ENCODE results near the gene PEAR1.
A peak's percentile ranks its signal among the peaks of the same experiment; 100 is the strongest.
"Not testable (repeated sequence)": the region's sequence is repeated elsewhere in the genome, so short reads cannot be mapped to it uniquely, and the experiment has no call there.

PEAR1 gene

DNA sequence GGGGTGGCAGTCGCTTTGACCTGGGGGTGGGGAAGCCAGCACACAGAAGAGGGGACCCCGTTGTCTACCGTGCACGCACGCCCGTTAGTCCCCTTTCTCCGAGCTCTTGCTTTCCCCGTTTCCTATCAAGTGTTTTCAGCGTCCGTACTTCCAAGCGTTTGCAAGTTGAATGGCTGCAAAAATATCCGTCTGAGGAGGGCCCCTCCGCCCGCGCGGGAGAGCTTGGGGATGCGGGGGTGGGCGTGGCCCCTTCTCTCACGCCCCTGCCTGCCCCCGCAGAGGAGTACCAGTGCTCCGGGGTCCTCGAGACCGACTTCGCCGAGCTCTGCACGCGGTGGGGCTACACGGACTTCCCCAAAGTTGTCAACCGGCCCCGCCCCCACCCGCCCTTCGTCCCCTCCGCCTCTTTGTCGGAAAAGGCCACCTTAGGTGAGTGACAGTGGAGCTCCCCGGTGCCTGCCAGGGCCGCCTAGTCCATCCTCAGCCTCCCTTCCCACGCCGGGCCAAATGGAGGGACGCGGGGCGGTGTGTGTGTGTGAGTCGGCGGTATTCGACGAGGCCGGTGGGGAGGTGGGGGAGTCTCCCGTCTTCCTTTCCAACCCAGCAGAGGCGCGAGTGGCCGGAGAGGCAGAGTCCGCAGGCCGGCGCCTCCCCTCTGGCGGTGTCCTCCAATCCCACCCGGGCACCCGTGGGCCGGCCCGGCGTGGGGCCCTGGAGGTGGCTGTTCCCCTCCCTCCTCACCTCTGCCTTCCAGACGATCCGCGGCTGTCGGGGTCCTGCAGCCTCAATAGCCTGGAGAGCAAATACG, 30.4 kb downstream of the PEAR1 start:
- no peak for DNase-seq

DNA sequence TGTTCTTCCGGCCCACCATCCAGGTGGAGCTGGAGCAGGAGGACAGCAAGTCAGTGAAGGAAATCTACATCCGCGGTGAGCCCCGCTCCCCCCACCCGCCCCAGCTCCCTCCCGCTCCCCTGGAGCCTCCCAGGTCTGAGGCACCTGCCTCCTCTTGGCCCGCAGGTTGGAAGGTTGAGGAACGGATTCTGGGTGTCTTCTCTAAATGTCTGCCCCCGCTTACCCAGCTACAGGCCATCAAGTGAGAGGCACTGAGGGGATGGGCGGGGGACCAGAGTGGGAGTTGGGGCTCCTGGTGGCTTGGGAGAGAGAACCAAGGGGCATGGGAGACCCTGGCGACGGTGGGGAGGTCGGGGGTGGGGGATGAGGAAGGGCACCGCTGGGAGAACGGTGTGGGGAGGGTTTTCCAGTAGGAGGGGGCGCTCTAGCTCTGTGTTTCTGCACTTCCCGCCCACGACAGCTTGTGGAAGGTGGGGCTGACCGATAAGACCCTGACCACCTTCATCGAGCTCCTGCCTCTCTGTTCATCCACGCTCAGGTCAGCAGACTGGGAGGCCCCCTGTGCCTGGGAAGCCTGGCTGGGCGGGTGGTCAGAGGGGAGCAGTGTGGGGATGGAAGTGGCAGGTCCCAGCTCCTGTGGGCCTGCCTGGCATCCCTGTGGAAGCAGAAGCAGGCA, 31.1 kb downstream of the PEAR1 start:
- DNase-seq = no peak

GRCh38 chr1:156925154-156926010, 31.9 kb downstream of the PEAR1 start:
- no peak for DNase-seq

- no peak for DNase-seq
Observed at GRCh38 chr1:156926175-156926574, 32.7 kb downstream of the PEAR1 start.

DNA sequence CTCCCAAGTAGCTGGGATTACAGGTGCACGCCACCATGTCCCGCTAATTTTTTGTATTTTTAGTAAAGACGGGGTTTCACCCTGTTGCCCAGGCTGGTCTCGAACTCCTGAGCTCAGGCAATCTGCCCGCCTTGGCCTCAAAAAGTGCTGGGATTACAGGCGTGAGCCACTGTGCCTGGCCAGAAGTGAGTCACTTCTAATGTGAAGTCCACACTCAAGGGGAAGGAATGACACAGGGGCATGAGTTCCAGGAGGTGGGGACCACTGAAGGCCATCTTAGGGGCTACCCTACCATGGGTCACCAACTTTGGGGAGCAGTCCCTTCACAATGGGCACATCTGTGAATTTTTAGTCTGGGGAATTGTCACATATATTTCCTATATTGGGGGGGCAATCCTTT, 33.2 kb downstream of the PEAR1 start:
- DNase-seq = not testable (repeated sequence)

GRCh38 chr1:156927215-156928042, 33.9 kb downstream of the PEAR1 start:
- peak; percentile 8 to 65 (median 50) for DNase-seq

GRCh38 chr1:156928043-156928602, 34.6 kb downstream of the PEAR1 start:
- no peak for DNase-seq

DNA sequence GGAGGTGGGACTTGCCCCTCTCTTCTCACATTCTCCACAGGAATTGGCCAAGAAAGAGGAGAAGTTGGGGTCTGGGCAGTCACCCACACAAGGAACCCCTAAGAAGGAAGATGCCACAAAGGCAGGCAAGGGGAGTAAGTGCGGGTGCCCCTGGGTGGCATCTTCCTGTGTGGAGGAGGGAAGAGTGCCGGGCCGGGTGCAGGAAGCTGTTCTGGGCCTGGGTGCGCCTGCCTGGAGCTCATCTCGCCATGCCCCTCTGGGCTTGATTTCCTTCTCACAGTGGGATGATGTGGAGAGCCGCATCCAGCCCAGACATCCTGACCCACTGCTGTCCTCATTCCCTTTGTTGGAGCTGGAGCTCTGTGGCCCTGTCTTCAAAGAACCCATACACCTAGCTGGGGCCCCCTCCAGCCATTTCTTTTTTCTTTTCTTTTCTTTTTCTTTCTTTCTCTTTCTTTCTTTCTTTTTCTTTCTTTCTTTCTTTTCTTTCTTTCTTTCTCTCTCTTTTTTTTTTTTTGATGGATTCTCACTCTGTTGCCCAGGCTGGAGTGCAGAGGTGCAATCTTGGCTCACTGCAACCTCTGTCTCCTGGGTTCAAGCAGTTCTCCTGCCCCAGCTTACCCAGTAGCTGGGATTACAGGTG, 36.2 kb downstream of the PEAR1 start:
- no peak for DNase-seq

DNA sequence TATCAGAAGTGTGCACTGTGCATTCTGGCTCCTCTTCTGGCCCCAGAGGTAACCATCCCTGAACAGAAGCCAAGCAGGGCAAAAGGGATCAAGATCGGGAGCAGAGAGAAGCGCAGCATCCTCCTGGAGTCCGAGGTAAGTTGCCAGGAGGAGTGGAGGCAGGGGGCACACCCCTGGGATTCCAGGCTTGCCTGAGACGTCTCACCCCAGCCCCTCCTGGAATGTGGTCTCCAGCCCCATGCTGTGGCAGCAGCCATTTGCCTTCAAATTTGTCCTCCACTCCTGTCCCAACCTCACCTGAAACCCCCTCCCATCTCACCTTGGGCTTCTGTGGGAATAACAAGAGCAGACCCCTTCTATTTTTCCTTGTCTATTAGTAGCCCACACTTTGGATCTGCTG, 37.0 kb downstream of the PEAR1 start:
- DNase-seq = no peak

DNA sequence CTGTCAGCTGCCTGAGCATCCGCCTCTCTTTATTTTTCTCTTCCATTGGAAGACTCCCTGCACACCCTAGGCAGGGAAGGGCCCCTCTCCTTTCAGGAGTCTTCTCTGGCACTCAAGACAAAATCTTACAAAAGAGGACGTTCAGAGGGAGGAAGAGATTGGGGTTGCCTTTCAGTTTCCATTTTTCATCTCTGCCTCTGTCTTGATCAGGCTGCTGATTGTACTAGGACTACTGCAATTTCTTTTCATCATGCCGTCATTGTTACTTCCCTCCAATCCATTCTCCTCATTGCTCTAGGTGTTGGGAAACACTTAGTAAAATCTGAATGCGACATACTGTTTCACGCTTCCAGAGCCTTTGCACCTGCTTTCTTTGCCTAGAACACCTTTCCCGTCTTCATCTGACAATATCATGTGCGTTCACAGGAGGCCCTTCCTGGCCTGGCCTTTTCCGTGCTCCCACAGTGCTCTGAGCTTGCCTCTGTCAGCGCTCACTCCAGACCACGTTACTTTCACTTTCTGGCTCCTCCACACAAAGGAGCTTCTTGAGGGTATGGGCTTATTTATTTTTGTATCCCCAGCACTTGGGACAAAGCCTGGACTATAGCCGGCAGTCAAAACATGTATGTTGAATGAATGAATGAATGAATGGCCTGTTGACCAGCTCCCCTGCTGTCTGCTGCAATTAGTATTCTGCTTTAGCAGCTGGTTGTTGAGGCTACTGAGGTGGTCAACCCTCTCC, 37.9 kb downstream of the PEAR1 start:
- no peak for DNase-seq

DNA sequence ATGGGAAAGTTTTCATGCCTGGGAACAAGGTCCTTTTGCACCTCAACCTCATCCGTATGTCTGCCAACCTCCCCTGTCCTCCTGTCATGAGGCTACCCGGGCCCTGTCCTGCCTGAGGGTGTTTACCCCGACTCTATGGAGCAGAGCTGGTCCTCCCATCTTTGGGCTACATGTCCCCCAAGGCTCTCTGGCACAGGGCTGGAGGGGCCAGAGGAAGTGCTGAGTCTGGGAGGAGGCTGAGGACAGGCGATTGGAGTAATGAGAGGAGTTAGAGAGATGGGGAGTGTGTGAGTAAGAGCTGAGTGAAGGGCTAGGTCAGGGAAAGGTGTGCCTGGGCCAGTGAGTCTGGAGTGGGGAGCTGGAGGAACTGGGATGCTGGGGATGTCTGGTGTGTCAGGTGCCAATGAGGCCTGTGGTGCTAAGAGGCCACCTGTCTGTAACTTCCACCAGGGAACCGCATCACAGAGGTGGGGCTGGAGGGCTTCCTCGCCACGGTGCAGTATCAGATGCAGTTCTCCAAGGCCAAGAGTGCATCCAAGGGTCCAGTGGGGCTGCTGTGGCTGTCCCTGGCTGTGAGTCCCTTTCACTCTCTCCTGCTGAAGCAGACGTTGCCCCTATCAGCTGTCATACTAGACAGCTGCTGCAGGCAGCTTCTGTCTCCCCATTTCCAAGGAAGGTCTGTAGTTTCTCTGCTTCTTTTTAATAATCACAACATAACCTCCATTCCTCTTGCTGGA, 38.6 kb downstream of the PEAR1 start:
- DNase-seq = no peak

DNA sequence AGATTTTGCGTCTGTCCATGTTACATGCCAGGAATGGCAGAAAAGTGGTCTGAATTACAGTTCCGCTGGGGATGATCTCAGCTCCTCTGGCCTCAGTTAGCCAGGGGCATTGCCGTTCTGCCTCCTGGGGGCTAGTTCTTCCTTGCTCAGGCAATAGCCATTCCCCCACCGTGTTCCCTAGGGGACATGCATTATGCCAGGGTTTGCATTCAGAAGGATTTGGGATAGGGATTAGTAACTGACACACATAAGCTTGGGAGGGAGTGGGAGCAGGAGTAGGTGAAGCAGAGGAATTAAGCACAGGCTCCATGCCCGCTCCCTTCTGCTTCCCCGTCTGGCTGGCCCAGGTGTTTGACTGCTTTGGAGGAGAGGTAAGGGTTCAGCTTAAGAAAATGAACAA, 39.6 kb downstream of the PEAR1 start:
- DNase-seq = no peak

- DNase-seq = no peak
Observed at GRCh38 chr1:156935505-156936128, 42.1 kb downstream of the PEAR1 start.

DNA sequence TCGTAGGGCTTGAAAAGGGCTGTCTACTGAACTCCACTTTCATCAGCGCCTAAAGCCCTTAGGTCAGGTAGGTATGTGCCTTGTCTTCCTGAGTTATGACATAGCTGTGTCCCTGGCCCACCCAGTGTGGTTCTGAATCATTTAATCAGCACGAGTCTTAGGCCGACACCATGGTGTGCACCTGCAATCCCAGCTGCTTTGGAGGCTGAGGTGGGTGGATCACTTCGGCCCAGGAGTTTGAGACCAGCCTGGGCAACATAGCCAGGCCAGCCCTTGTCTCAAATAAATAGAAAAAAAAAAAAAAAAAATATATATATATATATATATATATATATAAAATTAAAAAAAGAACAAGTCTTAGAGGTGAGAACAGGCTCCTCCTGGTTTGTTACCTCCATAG, 42.7 kb downstream of the PEAR1 start:
- DNase-seq = no peak

- no peak for DNase-seq
Observed at GRCh38 chr1:156936721-156937220, 43.3 kb downstream of the PEAR1 start.

- no peak for DNase-seq
Observed at GRCh38 chr1:156937883-156938282, 44.4 kb downstream of the PEAR1 start.

DNA sequence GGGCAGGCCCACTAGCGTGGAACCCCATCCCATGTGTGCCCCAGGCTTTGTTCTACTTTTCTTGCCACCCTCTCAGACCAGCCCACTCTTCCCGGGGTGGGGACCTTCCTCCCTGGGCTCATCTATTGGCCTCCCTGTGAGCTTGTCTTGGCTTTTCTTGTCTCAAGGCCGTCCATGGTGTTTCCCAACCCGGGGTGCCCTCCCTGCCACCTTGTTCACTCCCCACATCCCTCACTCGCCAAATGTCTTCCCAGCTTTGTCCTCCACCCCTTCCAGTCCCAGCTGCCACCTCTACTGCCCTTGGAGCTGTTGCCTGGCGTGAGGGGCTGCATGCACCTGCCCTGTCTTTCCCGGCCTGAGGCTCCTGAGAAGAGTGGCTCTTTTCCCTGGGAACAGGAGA, 45.3 kb downstream of the PEAR1 start:
- DNase-seq = no peak

- no peak for DNase-seq
Observed at GRCh38 chr1:156939786-156940334, 46.3 kb downstream of the PEAR1 start.

- no peak for DNase-seq
Observed at GRCh38 chr1:156941675-156942074, 48.2 kb downstream of the PEAR1 start.
